Caki2 (cell line): Measurements from ENCODE around the gene ODC1. TPM values are rescaled to one million over a fixed set of nuclear protein-coding genes. Genes with fewer than 3 reads are reported as not detected.
A peak's percentile ranks its signal among the peaks of the same experiment; 100 is the strongest.

Experiments used
- DNase-seq: peaks from one replicate; pipeline ENCODE4 v3.0.0-alpha.2; 2015; ENCODE audit warnings: low read depth
- in situ Hi-C: cut with HindIII; loops from 2 replicates; pipeline ENCODE4 v1.10.0; 2016; ENCODE audit warnings: low sequenced_read_pairs, low pct_unique_long_range_greater_than_20kb, mixed read lengths
- total RNA-seq: library from RNA; depleted of rRNA; stranded (reverse); fragments of >200 nt; shearing (Covaris generic); gene quantifications from 2 replicates; pipeline ENCODE4 v1.2.3, GENCODE V29; 2014; ENCODE audit warnings: low replicate concordance

ODC1 gene
- total RNA-seq, 1 experiment from 2014 or later, result 233 TPM

DNA sequence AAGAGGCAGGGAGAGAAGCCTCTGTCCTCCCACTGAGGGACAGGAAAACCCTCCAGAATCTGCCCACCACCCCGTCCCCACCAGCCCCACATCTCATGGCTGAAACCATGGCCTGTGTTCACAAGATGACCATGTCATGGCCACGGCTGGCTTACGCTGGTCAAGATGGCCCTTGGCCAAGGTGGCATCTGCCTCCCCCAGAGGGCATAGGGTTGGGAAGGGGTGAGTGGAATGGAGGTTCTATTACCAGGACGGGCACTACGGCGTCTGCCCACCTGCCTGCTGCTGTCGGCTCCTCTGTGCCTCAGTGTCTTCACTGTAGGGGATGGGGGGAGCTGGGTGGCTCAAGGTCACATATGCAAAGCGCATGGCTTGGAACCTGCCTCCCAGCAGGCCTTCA lies 19.8 kb downstream of the ODC1 start:
- in situ Hi-C loops, result no loop called here
- DNase-seq, result no peak

DNA sequence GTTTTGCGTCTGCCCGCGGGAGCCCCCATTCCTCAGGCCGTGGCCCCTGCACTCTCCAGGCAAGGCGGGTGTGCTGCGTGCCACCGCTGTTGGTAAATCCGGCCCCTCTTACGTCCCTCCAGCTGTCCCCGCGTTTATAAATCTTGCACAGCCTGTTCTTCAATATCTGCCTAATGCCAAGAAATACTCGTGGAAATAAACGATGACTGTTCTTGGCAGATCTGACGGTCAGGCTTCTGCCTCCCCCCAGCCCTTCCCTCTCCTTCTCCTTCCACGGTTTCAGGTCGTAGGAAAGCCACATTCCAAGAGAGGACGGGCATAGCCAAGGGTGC lies 20.5 kb downstream of the ODC1 start:
- in situ Hi-C loops, result no loop called here
- DNase-seq, result no peak

- DNase-seq, result no peak
- in situ Hi-C loops, result no loop called here
These were observed 21.2 kb downstream of the ODC1 start for GRCh38 chr2:10426726-10427617.

DNA sequence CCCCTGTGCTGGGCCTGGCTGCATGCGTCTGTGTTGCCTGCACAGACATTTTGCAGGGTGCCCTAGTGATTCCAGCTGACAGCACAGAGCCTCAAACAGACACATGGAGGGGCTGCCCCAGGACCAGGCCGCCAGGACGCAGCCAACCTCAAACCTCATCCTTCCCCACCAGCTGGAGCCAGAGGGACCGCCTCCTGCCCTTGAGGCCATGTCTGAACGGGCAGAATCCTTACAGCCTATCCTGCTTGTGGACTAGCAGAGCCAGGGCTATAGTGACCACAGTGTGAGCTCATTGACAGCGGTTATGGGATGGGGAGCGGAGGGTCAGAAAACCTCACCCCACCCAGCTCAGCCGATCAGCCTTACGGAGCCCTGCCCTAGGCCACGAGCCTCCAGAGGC lies 22.4 kb downstream of the ODC1 start:
- in situ Hi-C loops, result no loop called here
- DNase-seq, result no peak

GRCh38 chr2:10424916-10425505 lies 23.1 kb downstream of the ODC1 start:
- no peak for DNase-seq
- in situ Hi-C loops, result no loop called here

- in situ Hi-C loops, result no loop called here
- no peak for DNase-seq
These were observed 24.1 kb downstream of the ODC1 start for GRCh38 chr2:10424051-10424450.

DNA sequence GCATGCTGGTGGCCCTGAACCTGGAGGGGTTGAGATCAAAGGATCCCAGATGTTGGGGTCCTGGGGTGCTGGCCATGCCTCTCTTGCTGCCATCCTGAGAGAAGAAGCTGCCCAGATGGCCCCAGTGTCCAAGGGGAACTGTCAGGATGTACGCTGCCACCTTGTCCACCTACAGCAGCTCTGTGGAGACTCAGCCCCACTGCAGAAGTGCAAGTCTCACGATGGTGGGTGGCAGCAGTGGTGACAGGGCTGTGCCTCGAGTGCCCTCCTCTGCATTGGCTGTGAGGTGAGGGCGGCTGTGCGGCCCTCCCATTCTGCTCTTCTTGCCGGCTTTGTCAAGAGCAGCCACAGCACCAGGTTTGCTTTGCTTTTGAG lies 24.7 kb downstream of the ODC1 start:
- in situ Hi-C loops, result no loop called here
- DNase-seq, result no peak

GRCh38 chr2:10422732-10423399 lies 25.3 kb downstream of the ODC1 start:
- no peak for DNase-seq
- in situ Hi-C loops, result no loop called here

DNA sequence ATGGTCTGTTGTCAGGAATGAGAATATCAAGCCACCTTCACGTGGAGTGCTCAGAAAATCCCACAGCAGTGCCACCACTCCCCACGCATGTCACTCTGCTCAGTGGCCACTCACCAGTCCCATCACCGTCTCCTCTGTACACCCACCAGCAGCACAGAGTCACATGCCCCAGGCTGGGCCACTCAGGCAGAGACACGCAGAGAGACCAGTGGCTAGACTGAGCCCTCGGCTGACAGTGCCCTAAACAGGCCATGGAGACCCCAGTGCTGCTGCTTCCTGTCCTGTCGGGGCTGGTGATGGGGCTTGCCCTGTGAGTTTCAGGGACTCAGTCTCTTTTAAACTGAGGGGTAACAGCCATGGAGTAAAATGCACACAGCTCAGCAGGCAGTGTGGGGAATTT lies 25.9 kb downstream of the ODC1 start:
- no peak for DNase-seq
- in situ Hi-C loops, result no loop called here

DNA sequence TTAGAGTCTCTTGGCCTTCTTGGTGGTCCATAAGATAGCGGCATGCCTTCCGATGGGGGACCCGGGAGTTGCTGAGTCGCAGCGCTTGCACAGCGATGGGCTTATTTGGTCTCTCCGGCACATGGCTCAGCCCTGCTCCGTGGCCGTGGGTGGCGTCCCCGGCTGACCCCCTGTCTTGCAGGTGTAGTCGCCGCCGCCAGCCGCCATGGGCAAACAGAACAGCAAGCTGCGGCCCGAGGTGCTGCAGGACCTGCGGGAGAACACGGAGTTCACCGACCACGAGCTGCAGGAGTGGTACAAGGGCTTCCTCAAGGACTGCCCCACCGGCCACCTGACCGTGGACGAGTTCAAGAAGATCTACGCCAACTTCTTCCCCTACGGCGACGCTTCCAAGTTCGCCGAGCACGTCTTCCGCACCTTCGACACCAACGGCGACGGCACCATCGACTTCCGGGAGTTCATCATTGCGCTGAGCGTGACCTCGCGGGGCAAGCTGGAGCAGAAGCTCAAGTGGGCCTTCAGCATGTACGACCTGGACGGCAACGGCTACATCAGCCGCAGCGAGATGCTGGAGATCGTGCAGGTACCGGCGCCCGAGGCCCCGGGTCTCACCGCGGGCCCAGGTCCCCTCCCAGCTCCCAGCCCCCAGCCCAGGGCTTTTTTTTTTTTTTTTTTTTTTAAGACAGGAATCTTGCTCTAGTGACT lies 28.4 kb downstream of the ODC1 start:
- in situ Hi-C loops, result no loop called here
- DNase-seq, result no peak

- DNase-seq, result peak; percentile 72
- in situ Hi-C loops, result no loop called here
These were observed 30.4 kb downstream of the ODC1 start for GRCh38 chr2:10417551-10418335.

- in situ Hi-C loops, result no loop called here
- no peak for DNase-seq
These were observed 32.5 kb downstream of the ODC1 start for GRCh38 chr2:10415640-10416039.

DNA sequence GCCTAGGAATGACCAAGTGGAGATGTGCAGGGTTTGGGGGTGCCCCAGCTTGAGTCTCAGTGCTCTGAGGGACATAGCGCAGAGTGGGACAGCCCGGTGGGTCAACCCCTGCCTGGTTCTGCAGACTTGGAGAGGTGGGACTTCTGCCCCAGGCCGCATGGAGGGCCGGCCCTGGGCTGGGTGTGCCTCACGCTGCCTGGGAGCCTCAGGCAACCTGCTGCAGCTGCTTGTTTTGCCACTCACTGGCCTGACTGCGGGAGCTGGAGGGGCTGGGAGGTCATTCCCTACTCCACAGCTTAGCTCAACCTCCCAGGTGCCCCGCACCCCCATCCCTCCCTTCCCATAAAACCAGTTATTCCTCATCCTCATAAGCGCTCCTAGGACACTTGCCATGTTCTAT lies 33.1 kb downstream of the ODC1 start:
- no peak for DNase-seq
- in situ Hi-C loops, result no loop called here

DNA sequence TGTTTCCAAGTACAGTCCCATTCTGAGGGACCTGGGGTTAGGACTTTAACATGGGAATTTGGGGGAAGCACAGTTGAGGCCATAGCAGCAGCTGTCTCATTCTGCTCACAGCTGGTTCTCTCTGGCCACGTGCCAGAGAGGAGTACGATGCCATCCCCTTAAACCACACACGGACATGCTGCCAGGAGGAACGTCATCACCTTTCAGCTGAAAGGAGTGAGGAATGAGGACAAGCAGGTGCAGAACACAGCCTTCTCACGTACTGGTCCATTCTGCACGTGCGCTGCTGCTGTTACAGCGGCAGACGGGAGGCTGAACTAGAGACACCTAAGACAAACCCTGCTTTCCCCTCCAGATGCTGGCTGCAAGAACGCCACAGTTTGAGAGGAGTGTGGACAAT lies 33.5 kb downstream of the ODC1 start:
- in situ Hi-C loops, result no loop called here

GRCh38 chr2:10413991-10414451 lies 34.1 kb downstream of the ODC1 start:
- no peak for DNase-seq
- in situ Hi-C loops, result no loop called here

More for the DNA sequence above, 33.5 kb downstream of the ODC1 start:
- DNase-seq, result no peak

- in situ Hi-C loops, result no loop called here
These were observed 34.6 kb downstream of the ODC1 start for GRCh38 chr2:10413503-10413902.

GRCh38 chr2:10412380-10412779 lies 35.7 kb downstream of the ODC1 start:
- no peak for DNase-seq
- in situ Hi-C loops, result no loop called here

More at GRCh38 chr2:10413503-10413902, 34.6 kb downstream of the ODC1 start:
- DNase-seq, result peak; percentile 65

GRCh38 chr2:10411557-10411956 lies 36.6 kb downstream of the ODC1 start:
- DNase-seq, result no peak
- in situ Hi-C loops, result no loop called here
